Pancreas (tissue), 10 donors: ENCODE results near the gene ARHGAP30. TPM values are rescaled to one million over a fixed set of nuclear protein-coding genes. Genes with fewer than 3 reads are reported as not detected.

ENCODE experiments used
- ATAC-seq, 4 donors: fragments of 200-7000 bp; cut with Tn5 transposase; one replicate each; pipeline versions ENCODE4 v1.8.0 to v1.9.1; 2020; ENCODE audit warnings: mild to moderate bottlenecking in 4 of 4, moderate library complexity in 4 of 4
- DNase-seq, 6 donors: peaks; one replicate each; pipeline ENCODE4 v3.0.0-alpha.2; 2020
- FAIRE-seq: peaks from 2 replicates; lab custom pipeline; 2012; peaks lifted over from hg19 to GRCh38; lab: Jason Lieb, UNC
- H3K27ac ChIP-seq, 4 donors: fragments of 200-600 bp; sonication (generic); 1 replicate in 3 of 4; 2 replicates in 1 of 4; pipeline versions ENCODE4 v1.5.0 to v1.8.0; 2020
- H3K27me3 ChIP-seq, 4 donors: fragments of 200-600 bp; one replicate each; pipeline ENCODE4 v1.8.0; 2021
- H3K36me3 ChIP-seq, 3 donors: fragments of 200-600 bp; sonication (generic) in 1 of 3; one replicate each; pipeline versions ENCODE4 v1.5.0 to v1.8.0; 2020 to 2021
- H3K4me1 ChIP-seq, 3 donors: fragments of 200-600 bp; one replicate each; pipeline ENCODE4 v1.8.0; 2021
- H3K4me3 ChIP-seq, 4 donors: fragments of 200-600 bp; sonication (generic) in 2 of 4; one replicate each; pipeline versions ENCODE4 v1.5.0 to v1.8.0; 2020 to 2021
- H3K9me3 ChIP-seq, 4 donors: fragments of 200-600 bp; one replicate each; pipeline ENCODE4 v1.8.0; 2021
- WGBS, 2 donors: extraction: QIAGEN DNeasy Blood & Tissue Kit; methylation state at CpG; one replicate each; pipeline ENCODE4 v1.1.7; 2013; 5-methylcytosine and 5-hydroxymethylcytosine counted together
- intact Hi-C, 3 donors: fragments of 100-400 bp; cut with DNase I; formaldehyde crosslinking; loops; one replicate each; pipeline versions ENCODE4 v1.11.1 to v1.14.2; 2022
- polyA plus RNA-seq, 2 donors: library from polyadenylated mRNA; stranded (reverse); fragments of 200-250 nt; gene quantifications; one replicate each; pipeline ENCODE4 v1.2.3, GENCODE V29; 2013
- total RNA-seq, 6 donors: library from RNA; stranded (reverse); fragmentation: NEBNext Ultra II Directional in 4 of 6; extraction: Animal tissue kit (Norgen Biotek cat#: 25700) in 4 of 6; gene quantifications; one replicate each; pipeline versions ENCODE4 v1.2.1 to v1.2.4, GENCODE V29; 2021 to 2023
- TF ChIP-seq, protein P1 (sequence below), 4 donors: fragments of 200-600 bp; sonication (generic) in 3 of 4; IDR thresholded peaks; one replicate each; pipeline versions ENCODE4 v1.5.0 to v1.8.0; 2021; ENCODE audit warnings: antibody characterized with exemption in 4 of 4
- donor health status: healthy with polysubstance abuse.
- donor health status: DM: no; HTN: no; CAD: no; lungs with moderate emphysema.
- donor health status: DM: no; HTN: no; CAD: no.
- donor health status: control.
- donor health status: control.
- donor health status: Bipolar disorder and iron deficiency.
- donor health status: DM: yes; HTN: yes; CAD: no.
- donor health status: DM: no; HTN: no; CAD: no.
- donor health status: DM: no; HTN: no; CAD: no.
- donor health status: DM: yes; HTN: yes; CAD: no.

ARHGAP30 gene
- total and polyA plus RNA-seq, 8 donors, result 0.43 to 9.1 (median 1.7) TPM

DNA sequence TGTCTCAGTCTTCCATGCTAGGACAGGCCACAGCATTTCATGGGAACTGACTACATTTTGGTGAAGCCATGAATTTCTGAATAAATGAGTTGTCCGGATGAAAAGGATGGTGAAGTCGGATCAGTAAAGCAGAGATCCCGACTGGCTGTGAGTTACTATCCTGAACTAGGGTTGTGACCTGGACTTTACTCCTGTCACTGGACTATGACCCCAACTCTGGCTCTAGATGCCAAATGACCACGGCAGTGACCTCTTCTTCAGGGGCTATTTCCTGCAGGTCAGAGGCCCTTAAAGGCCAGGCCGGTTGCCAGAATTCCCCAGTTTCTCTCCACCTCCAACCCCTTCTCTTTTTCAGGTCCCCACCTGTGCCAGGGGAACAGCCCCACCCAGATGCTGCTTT is 21.4 kb upstream of the ARHGAP30 start:
- H3K27me3 ChIP-seq, result no peaks in the 10 kb centered on the region
- WGBS, 2 donors, result 82 to 87% methylated on average over 5 of the region's 5 CpGs
- ATAC-seq (no peak), FAIRE-seq (no peak), DNase-seq (peak in 1 of 6 donors; percentile 22)
- TF ChIP-seq, protein P1, sequence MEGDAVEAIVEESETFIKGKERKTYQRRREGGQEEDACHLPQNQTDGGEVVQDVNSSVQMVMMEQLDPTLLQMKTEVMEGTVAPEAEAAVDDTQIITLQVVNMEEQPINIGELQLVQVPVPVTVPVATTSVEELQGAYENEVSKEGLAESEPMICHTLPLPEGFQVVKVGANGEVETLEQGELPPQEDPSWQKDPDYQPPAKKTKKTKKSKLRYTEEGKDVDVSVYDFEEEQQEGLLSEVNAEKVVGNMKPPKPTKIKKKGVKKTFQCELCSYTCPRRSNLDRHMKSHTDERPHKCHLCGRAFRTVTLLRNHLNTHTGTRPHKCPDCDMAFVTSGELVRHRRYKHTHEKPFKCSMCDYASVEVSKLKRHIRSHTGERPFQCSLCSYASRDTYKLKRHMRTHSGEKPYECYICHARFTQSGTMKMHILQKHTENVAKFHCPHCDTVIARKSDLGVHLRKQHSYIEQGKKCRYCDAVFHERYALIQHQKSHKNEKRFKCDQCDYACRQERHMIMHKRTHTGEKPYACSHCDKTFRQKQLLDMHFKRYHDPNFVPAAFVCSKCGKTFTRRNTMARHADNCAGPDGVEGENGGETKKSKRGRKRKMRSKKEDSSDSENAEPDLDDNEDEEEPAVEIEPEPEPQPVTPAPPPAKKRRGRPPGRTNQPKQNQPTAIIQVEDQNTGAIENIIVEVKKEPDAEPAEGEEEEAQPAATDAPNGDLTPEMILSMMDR (IDR thresholded peaks at IDR 0.05), result no peak
- H3K27ac ChIP-seq, result no peak overlapping the region
- no peak overlapping the region for H3K4me3 ChIP-seq
- H3K9me3 ChIP-seq, result no peaks in the 10 kb centered on the region
- no peaks in the 10 kb centered on the region for H3K36me3 ChIP-seq
- H3K4me1 ChIP-seq, result peaks cover 0 to 19% (median 14%) of the 10 kb centered on the region in 3 donors
- intact Hi-C loops, result loop anchor here in 1 of 3 donors (10.0 kb wide), 1 partner anchor 96 kb away; no protein-coding TSS in a partner anchor

DNA sequence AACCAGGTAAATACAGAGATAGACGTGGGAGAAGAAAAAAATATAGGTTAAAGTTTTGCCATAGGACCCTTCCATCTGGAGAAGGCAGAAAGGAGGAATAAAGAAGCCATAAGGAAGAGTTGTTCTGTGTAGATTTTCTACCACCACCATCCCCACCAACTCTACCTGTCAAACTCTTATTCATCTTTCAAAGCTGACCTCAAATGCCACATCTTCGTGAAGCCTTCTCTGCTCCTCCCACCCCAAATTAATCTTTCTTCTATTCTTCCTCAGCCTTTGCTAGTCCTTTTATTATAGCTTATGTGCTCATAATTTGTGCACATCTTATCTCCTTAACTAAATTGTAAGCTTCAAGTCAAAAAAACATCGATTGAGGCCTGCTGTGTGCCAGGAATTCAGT is 20.9 kb upstream of the ARHGAP30 start:
- 78 to 79% methylated on average over 3 of the region's 3 CpGs for WGBS, 2 donors
- Histone ChIP-seq H3K4me1 (peaks cover 0 to 19% (median 14%) of the 10 kb centered on the region in 3 donors), H3K4me3 (no peak overlapping the region), H3K27ac (no peak overlapping the region), H3K27me3 (no peaks in the 10 kb centered on the region), H3K9me3 (no peaks in the 10 kb centered on the region), H3K36me3 (no peaks in the 10 kb centered on the region)
- TF ChIP-seq, protein P1 (IDR thresholded peaks at IDR 0.05), result no peak
- ATAC-seq, result no peak
- intact Hi-C loops, result loop anchor here in 1 of 3 donors (10.0 kb wide), 1 partner anchor 96 kb away; no protein-coding TSS in a partner anchor
- DNase-seq, result no peak
- FAIRE-seq, result no peak

DNA sequence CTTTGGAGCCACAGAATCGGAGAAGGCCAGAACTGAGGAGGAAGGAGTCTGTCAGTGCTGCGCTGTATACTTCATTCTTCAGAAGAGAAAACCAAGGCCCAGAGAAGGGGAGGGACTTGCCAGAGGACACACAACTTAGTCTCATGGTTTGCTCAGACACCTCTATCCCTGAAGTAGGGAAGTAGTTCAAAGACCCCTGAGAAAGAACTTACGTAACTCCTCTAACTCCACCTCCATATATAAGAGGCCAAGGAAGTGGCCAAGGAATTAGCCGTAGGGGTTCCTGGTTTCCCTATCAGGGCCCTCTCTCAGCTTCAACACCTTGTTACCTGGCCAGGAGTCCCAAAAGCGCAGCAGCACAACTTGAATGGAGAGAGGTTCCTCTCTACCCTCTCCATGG is 20.2 kb upstream of the ARHGAP30 start:
- H3K4me1 ChIP-seq, result peaks cover 0 to 19% (median 14%) of the 10 kb centered on the region in 3 donors
- no peak overlapping the region for H3K4me3 ChIP-seq
- no peaks in the 10 kb centered on the region for H3K27me3 ChIP-seq
- FAIRE-seq (no peak), ATAC-seq (peak in 1 of 4 donors; percentile 4), DNase-seq (no peak)
- TF ChIP-seq, protein P1 (IDR thresholded peaks at IDR 0.05), result no peak
- no peaks in the 10 kb centered on the region for H3K36me3 ChIP-seq
- intact Hi-C loops, result loop anchor here in 1 of 3 donors (10.0 kb wide), 1 partner anchor 95 kb away; no protein-coding TSS in a partner anchor
- H3K27ac ChIP-seq, result peak overlapping the region; percentile 17 to 88 (median 64)
- H3K9me3 ChIP-seq, result no peaks in the 10 kb centered on the region
- 94% methylated on average over 5 of the region's 5 CpGs for WGBS, 2 donors

DNA sequence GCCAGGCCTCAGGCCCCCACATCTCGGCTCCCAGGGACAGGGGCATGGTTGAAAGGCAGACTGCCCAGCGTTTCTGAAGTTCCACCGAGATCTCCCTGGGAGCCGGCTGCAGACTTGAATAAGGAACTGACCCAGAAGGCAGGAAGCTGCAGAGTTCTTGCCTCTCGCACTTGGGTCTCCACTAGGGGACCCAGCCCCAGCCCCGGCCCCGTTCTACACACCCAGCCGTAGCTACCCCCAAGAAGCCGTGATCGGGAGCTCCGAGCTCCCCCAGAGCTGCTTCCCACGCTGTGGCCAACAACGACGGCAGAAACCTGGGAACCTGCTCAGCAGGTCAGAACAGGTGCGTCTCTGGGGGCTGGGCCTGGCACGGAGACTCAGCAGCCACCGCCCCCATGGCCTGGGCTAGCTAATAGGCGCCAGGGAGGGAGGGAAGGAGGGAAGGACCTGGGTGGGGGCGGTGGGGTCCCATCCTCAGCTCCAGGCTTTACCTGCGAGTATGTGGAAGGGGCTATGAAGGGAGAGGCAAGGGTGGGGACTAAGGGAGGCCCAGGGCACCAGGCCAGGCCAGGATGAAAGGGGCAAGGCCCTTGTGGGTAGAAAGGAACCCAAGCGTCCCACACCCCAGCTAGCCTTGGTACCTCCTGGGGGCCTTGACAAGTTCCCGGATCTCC is 19.7 kb upstream of the ARHGAP30 start, which contains the start of gene NECTIN4:
TSS of gene NECTIN4 (minus strand) at position 308 of the 674 bp plus-strand sequence. CDS start at position 46, 262 bp downstream.
- peak within 1 kb of the TSS; percentile 19 to 45 (median 27) for H3K4me3 ChIP-seq
- H3K27me3 ChIP-seq, result no peaks in the 10 kb centered on the region
- ATAC-seq (peak; percentile 94 to 97 (median 95)), FAIRE-seq (no peak), DNase-seq (peak; percentile 82 to 93 (median 85))
- intact Hi-C loops, result no loop called here
- H3K27ac ChIP-seq, result peak within 1 kb of the TSS; percentile 49 to 88 (median 64)
- H3K9me3 ChIP-seq, result no peaks in the 10 kb centered on the region
- H3K4me1 ChIP-seq, result peaks cover 0 to 19% (median 15%) of the 10 kb centered on the region in 3 donors
- TF ChIP-seq, protein P1 (IDR thresholded peaks at IDR 0.05), result no peak
- 13 to 15% methylated on average over 21 to 22 of the region's 22 CpGs for whole genome bisulfite sequencing, 2 donors
- H3K36me3 ChIP-seq, result no peaks in the 10 kb centered on the region
